GM23248 (cell line): ENCODE measurements around the gene TTF1. TPM values are rescaled to one million over a fixed set of nuclear protein-coding genes. Genes with fewer than 3 reads are reported as not detected.

Experiments used
- DNase-seq: peaks from one replicate; pipeline ENCODE4 v3.0.0-alpha.2; 2015
- H2AFZ ChIP-seq: fragments of 200-600 bp; sonication (generic); 2 replicates; pipeline ENCODE4 v1.6.1; 2016; ENCODE audit warnings: antibody characterized with exemption
- H3F3A ChIP-seq: fragments of 200-600 bp; sonication (generic); 2 replicates; pipeline ENCODE4 v1.6.1; 2016; ENCODE audit warnings: mild to moderate bottlenecking, antibody characterized with exemption, mixed run types; ENCODE audit not compliant: insufficient read depth
- H3K27ac ChIP-seq: fragments of 200-600 bp; sonication (generic); 2 replicates; pipeline ENCODE4 v1.5.1; 2016; ENCODE audit warnings: mild to moderate bottlenecking
- H3K27me3 ChIP-seq: fragments of 200-600 bp; sonication (generic); replicated peaks from 2 replicates; pipeline ENCODE4 v1.6.1; 2016; ENCODE audit warnings: mild to moderate bottlenecking; ENCODE audit not compliant: insufficient read depth
- H3K36me3 ChIP-seq: fragments of 200-600 bp; sonication (generic); 2 replicates; pipeline ENCODE4 v1.6.1; 2016; ENCODE audit warnings: low read depth, mild to moderate bottlenecking
- H3K4me1 ChIP-seq: fragments of 200-600 bp; sonication (generic); 2 replicates; pipeline ENCODE4 v1.6.1; 2016; ENCODE audit warnings: mild to moderate bottlenecking; ENCODE audit not compliant: insufficient read depth
- H3K4me2 ChIP-seq: fragments of 200-600 bp; sonication (generic); one replicate; pipeline ENCODE4 v1.6.1; 2016; ENCODE audit warnings: mild to moderate bottlenecking; ENCODE audit not compliant: unreplicated experiment
- H3K4me3 ChIP-seq: fragments of 200-600 bp; sonication (generic); 2 replicates; pipeline ENCODE4 v1.5.1; 2016; ENCODE audit warnings: mild to moderate bottlenecking
- H3K79me2 ChIP-seq: fragments of 200-600 bp; sonication (generic); 2 replicates; pipeline ENCODE4 v1.6.1; 2016; ENCODE audit warnings: mild to moderate bottlenecking; ENCODE audit not compliant: insufficient read depth
- H3K9ac ChIP-seq: fragments of 200-600 bp; sonication (generic); 2 replicates; pipeline ENCODE4 v1.6.1; 2016; ENCODE audit warnings: mild to moderate bottlenecking
- H3K9me2 ChIP-seq: fragments of 200-600 bp; sonication (generic); 2 replicates; pipeline ENCODE4 v1.6.1; 2016; ENCODE audit warnings: mixed run types, mild to moderate bottlenecking, moderate library complexity; ENCODE audit not compliant: insufficient read depth
- H3K9me3 ChIP-seq: fragments of 200-600 bp; sonication (generic); one replicate; pipeline ENCODE4 v1.6.1; 2017; ENCODE audit warnings: low read depth
- H4K20me1 ChIP-seq: fragments of 200-600 bp; sonication (generic); 2 replicates; pipeline ENCODE4 v1.6.0; 2016; ENCODE audit not compliant: insufficient read depth
- EZH2 ChIP-seq: fragments of 200-600 bp; sonication (generic); IDR thresholded peaks from 2 replicates; pipeline ENCODE4 v1.6.1; 2018; ENCODE audit warnings: antibody characterized with exemption, mild to moderate bottlenecking; ENCODE audit not compliant: insufficient read depth, poor library complexity, severe bottlenecking
- EZH2phosphoT487 ChIP-seq: fragments of 200-600 bp; sonication (generic); IDR thresholded peaks from 2 replicates; pipeline ENCODE4 v1.6.1; 2018; ENCODE audit warnings: antibody characterized with exemption, moderate library complexity, mild to moderate bottlenecking, low read depth; ENCODE audit not compliant: insufficient read depth
- WGBS, 2 experiments: methylation state at CpG; one replicate each; pipeline ENCODE4 v1.1.6; 2015 to 2017; ENCODE audit warnings: low lambda C conversion rate in 2 of 2, low coverage in 1 of 2; ENCODE audit errors: missing lambda C conversion rate in 2 of 2; 5-methylcytosine and 5-hydroxymethylcytosine counted together
- in situ Hi-C: fragments of 300-500 bp; cut with MboI; formaldehyde crosslinking; loops from 2 replicates; pipeline ENCODE4 v1.15.0; 2020
- polyA plus RNA-seq: library from polyadenylated mRNA; unstranded; fragments of >200 nt; fragmentation: Nextera tagmentation; extraction: Ambion mirVana; gene quantifications from 2 replicates; pipeline ENCODE4 v1.2.1, GENCODE V29; 2016
- total RNA-seq: library from RNA; depleted of rRNA; stranded (reverse); fragments of >200 nt; shearing (Covaris generic); gene quantifications from 2 replicates; pipeline ENCODE4 v1.2.3, GENCODE V29; 2014

TTF1 gene
- total and polyA plus RNA-seq, 2 experiments from 2014 or later, result 5.3 to 6.7 TPM

DNA sequence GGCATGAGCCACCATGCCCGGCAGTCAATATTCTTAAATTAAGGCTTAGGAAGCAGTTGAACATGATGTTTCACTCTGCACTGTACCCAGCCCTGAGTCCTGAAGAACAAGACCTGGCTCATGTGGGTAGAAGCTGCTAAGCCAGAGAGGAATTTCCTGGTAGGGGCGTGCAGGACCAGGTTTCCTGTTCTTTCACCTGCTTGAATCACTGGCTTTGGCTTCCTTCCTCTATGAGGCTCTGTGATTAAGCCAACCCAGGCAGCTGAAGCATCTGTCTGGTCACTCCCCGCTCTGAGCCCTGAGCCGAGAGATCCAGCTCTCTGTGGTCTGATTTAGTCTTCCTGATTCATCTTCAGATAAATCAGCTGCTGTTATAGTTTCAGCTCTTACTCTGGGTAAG is 32.5 kb upstream of the TTF1 start:
- no peaks in the 10 kb centered on the region for H4K20me1 ChIP-seq
- TF ChIP-seq EZH2phosphoT487 (no peak), EZH2 (no peak)
- no peak for DNase-seq
- no peaks in the 10 kb centered on the region for H3F3A ChIP-seq
- no peaks in the 10 kb centered on the region for H3K9me2 ChIP-seq
- no peaks in the 10 kb centered on the region for H3K36me3 ChIP-seq
- H3K4me1 ChIP-seq, result no peaks in the 10 kb centered on the region
- H3K4me3 ChIP-seq, result no peak overlapping the region
- 58% methylated on average over 4 of the region's 4 CpGs for WGBS, 2 experiments
- no peak overlapping the region for H3K4me2 ChIP-seq
- H3K27ac ChIP-seq, result no peak overlapping the region
- peaks cover 44% of the 10 kb centered on the region for H3K27me3 ChIP-seq
- in situ Hi-C loops, result no loop called here
- no peaks in the 10 kb centered on the region for H3K79me2 ChIP-seq
- H3K9me3 ChIP-seq, result no peaks in the 10 kb centered on the region
- no peak overlapping the region for H2AFZ ChIP-seq
- no peak overlapping the region for H3K9ac ChIP-seq

DNA sequence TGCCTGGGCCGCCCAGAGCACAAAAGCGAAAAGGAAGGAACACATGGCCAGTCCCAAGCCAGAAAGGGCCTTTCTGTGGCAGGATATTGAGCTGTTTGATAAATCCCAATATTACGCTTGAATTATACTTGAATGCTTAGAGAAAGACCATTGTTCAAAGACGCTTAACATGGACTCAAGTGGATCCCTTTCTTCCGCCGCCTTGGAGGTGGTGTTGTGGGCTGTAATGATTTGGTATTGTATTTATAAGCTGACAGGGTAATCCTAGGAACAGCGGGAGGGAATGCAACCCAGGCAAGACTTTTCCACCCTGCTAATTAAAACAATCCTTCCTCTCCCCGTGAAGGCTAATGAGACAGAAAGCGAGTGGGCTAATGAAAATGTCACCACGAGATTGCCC is 28.2 kb upstream of the TTF1 start:
- no peak overlapping the region for H3K27ac ChIP-seq
- DNase-seq, result no peak
- no peaks in the 10 kb centered on the region for H4K20me1 ChIP-seq
- H3K79me2 ChIP-seq, result no peaks in the 10 kb centered on the region
- H3K4me3 ChIP-seq, result no peak overlapping the region
- in situ Hi-C loops, result no loop called here
- 29 to 32% methylated on average over 10 of the region's 10 CpGs for WGBS, 2 experiments
- H3K36me3 ChIP-seq, result no peaks in the 10 kb centered on the region
- no peak for TF ChIP-seq EZH2phosphoT487
- TF ChIP-seq EZH2, result no peak
- no peak overlapping the region for H2AFZ ChIP-seq
- no peaks in the 10 kb centered on the region for H3K9me2 ChIP-seq
- H3K9ac ChIP-seq, result no peak overlapping the region
- H3F3A ChIP-seq, result no peaks in the 10 kb centered on the region
- no peaks in the 10 kb centered on the region for H3K9me3 ChIP-seq
- H3K4me1 ChIP-seq, result no peaks in the 10 kb centered on the region
- no peak overlapping the region for H3K4me2 ChIP-seq
- peaks cover 34% of the 10 kb centered on the region for H3K27me3 ChIP-seq

DNA sequence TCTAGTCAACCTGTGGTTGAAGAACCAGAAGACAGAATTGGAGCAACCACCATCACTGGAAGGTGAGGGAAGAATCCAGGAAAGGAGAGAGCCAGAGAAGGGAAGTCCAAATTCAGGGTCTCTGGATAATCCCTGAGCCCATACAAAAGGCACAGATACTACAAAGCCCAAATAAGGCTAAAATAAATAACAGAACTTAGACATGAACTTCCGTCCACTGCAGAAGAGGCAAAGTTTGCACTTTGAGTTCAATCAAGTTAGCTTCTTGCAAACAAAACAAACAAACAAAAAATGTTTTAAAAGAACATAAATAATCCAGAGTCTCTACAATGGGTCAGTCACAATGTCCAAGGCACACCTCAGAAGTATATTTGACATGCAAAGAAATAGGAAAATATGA is 24.4 kb upstream of the TTF1 start:
- Histone ChIP-seq H4K20me1 (no peaks in the 10 kb centered on the region), H2AFZ (no peak overlapping the region), H3K9ac (no peak overlapping the region), H3K9me2 (no peaks in the 10 kb centered on the region), H3K27ac (no peak overlapping the region), H3K79me2 (no peaks in the 10 kb centered on the region), H3K27me3 (peaks cover 60% of the 10 kb centered on the region), H3F3A (no peaks in the 10 kb centered on the region), H3K36me3 (no peaks in the 10 kb centered on the region), H3K4me3 (no peak overlapping the region), H3K4me1 (no peaks in the 10 kb centered on the region), H3K4me2 (no peak overlapping the region), H3K9me3 (no peaks in the 10 kb centered on the region)
- DNase-seq, result no peak
- in situ Hi-C loops, result no loop called here
- no peak for TF ChIP-seq EZH2
- TF ChIP-seq EZH2phosphoT487, result no peak
- 28 to 32% methylated on average over 1 of the region's 1 CpG for WGBS, 2 experiments

DNA sequence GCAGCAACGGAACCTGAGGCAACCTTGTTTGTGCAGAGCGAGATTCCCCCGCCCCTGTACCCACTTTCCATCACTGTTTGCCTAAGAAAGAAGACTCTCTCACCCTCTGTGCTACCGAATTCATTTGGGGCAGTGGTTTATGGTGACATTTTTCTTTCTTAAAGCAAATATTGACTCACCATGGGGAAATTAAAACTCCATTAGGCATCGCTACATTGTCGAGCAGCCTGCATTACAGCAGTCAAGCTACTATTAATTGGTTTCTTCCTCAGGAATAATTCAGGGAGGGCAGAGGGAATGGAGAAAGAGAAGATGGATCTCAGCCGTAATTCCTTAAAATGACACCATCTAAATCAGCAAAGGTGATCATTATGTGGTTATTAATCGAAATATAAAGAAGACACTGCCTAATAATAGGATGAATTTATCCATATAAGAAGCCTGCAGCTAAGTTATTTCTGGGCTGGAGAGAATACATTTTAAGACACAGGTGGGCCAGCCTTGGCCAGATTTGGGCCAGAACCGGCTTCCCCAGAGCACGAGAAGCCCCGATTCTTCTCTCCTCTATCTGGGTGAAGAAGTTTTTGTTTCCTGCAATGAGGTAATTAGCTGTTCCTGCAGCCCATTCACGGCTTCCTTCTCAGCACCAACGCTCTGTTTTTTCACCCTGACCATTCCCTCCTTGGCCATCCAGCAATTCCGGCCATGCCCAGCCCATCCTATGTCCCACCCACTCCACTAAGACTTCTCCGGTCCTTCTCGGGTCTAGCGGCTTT is 20.2 kb upstream of the TTF1 start:
- TF ChIP-seq EZH2 (no peak), EZH2phosphoT487 (no peak)
- no peak for DNase-seq
- Histone ChIP-seq H3K9me2 (no peaks in the 10 kb centered on the region), H3F3A (no peaks in the 10 kb centered on the region), H4K20me1 (no peaks in the 10 kb centered on the region), H3K4me2 (no peak overlapping the region), H3K9me3 (no peaks in the 10 kb centered on the region), H3K4me3 (no peak overlapping the region), H2AFZ (no peak overlapping the region), H3K79me2 (no peaks in the 10 kb centered on the region), H3K4me1 (no peaks in the 10 kb centered on the region), H3K27ac (no peak overlapping the region), H3K9ac (no peak overlapping the region), H3K27me3 (peaks cover 82% of the 10 kb centered on the region), H3K36me3 (no peaks in the 10 kb centered on the region)
- WGBS, 2 experiments, result 40 to 45% methylated on average over 17 of the region's 17 CpGs
- in situ Hi-C loops, result no loop called here
